ENCODE measurements around the gene UBN1. TPM values are rescaled to one million over a fixed set of nuclear protein-coding genes. Genes with fewer than 3 reads are reported as not detected.

The UBN1 gene
- total and polyA plus RNA-seq, 4 donors: 7.3 to 19.7 (median 14.2) TPM

- Histone ChIP-seq H3K9me3 (ENCODE audit: control insufficient read depth in 4 of 4, low read length in 3 of 4) (no peaks in the 10 kb centered on the region), H3K36me3 (ENCODE audit: control insufficient read depth in 4 of 4, insufficient read depth in 3 of 4, low read depth in 1 of 4, low read length in 3 of 4) (peaks cover 18 to 87% (median 66%) of the 10 kb centered on the region in 4 donors), H3K9ac (ENCODE audit: low read depth in 1 of 2, low read length in 2 of 2) (no peak overlapping the region), H3K4me3 (ENCODE audit: low read depth in 1 of 3, low read length in 3 of 3) (no peak overlapping the region), H3K27ac (ENCODE audit: low read depth in 1 of 2, low read length in 2 of 2) (no peak overlapping the region), H3K27me3 (ENCODE audit: control insufficient read depth in 4 of 4, insufficient read depth in 4 of 4, low read length in 3 of 4) (no peaks in the 10 kb centered on the region), H3K4me1 (ENCODE audit: control insufficient read depth in 4 of 4, insufficient read depth in 4 of 4, low read length in 3 of 4) (no peaks in the 10 kb centered on the region)
- DNase-seq (ENCODE audit: low spot score): no peak
- 79% methylated on average over 8 of the region's 8 CpGs for WGBS
- TF ChIP-seq YY1 (IDR thresholded peaks at IDR 0.05) (no peak), MAX (IDR thresholded peaks at IDR 0.05) (no peak), REST (IDR thresholded peaks at IDR 0.05) (no peak)
These were observed 27.4 kb downstream of the UBN1 start for GRCh38 chr16:4874666-4875065.

- no peaks in the 10 kb centered on the region for H3K27me3 ChIP-seq (ENCODE audit: control insufficient read depth in 4 of 4, insufficient read depth in 4 of 4, low read length in 3 of 4)
- peaks cover 21 to 90% (median 68%) of the 10 kb centered on the region in 4 donors for H3K36me3 ChIP-seq (ENCODE audit: control insufficient read depth in 4 of 4, insufficient read depth in 3 of 4, low read depth in 1 of 4, low read length in 3 of 4)
- no peaks in the 10 kb centered on the region for H3K4me1 ChIP-seq (ENCODE audit: control insufficient read depth in 4 of 4, insufficient read depth in 4 of 4, low read length in 3 of 4)
- WGBS: 91% methylated on average over 11 of the region's 11 CpGs
- H3K9me3 ChIP-seq (ENCODE audit: control insufficient read depth in 4 of 4, low read length in 3 of 4): no peaks in the 10 kb centered on the region
- H3K9ac ChIP-seq (ENCODE audit: low read depth in 1 of 2, low read length in 2 of 2): no peak overlapping the region
- no peak for DNase-seq (ENCODE audit: low spot score)
- no peak for TF ChIP-seq EGR1 (IDR thresholded peaks at IDR 0.05; ENCODE audit: low read depth in 2 of 2)
- no peak for TF ChIP-seq ZBTB33 (IDR thresholded peaks at IDR 0.05)
- no peak for TF ChIP-seq MAX (IDR thresholded peaks at IDR 0.05)
- TF ChIP-seq ATF3 (IDR thresholded peaks at IDR 0.05): no peak
- no peak for TF ChIP-seq HNF4A (conservative IDR thresholded peaks at IDR 0.05)
- TF ChIP-seq GABPA (IDR thresholded peaks at IDR 0.05 in 1 of 2, conservative IDR thresholded peaks at IDR 0.05 in 1 of 2): no peak
- TF ChIP-seq REST (IDR thresholded peaks at IDR 0.05): no peak
- no peak overlapping the region for H3K4me3 ChIP-seq (ENCODE audit: low read depth in 1 of 3, low read length in 3 of 3)
- H3K27ac ChIP-seq (ENCODE audit: low read depth in 1 of 2, low read length in 2 of 2): no peak overlapping the region
These were observed 29.5 kb downstream of the UBN1 start for GRCh38 chr16:4876646-4877379.

Measured in liver (tissue), 9 donors.